Keratinocyte (primary cell): ENCODE data around the gene PELI1. TPM values are rescaled to one million over a fixed set of nuclear protein-coding genes. Genes with fewer than 3 reads are reported as not detected.

Experiments
- DNase-seq: peaks from one replicate; pipeline ENCODE4 v3.0.0-alpha.2; 2011; ENCODE audit warnings: low read depth, missing footprints, low spot score
- FAIRE-seq: peaks from 2 replicates; lab custom pipeline; 2011; peaks lifted over from hg19 to GRCh38; lab: Jason Lieb, UNC
- H2AFZ ChIP-seq: 2 replicates; pipeline ENCODE4 v1.6.0; 2012; ENCODE audit warnings: low read length, control low read depth, inconsistent platforms; ENCODE audit not compliant: control insufficient read depth
- H3K27ac ChIP-seq: 2 replicates; pipeline ENCODE4 v1.5.1; 2011; ENCODE audit warnings: low read length; ENCODE audit not compliant: control insufficient read depth, insufficient read depth
- H3K27me3 ChIP-seq: 3 replicates; pipeline ENCODE4 v1.6.0; 2011; ENCODE audit warnings: low read length; ENCODE audit not compliant: control insufficient read depth, insufficient read depth; ENCODE audit errors: extremely low read depth
- H3K36me3 ChIP-seq, 2 experiments: 2 replicates in 1 of 2; 3 replicates in 1 of 2; pipeline ENCODE4 v1.5.1; 2011; ENCODE audit warnings: low read length in 2 of 2, mild to moderate bottlenecking in 1 of 2; ENCODE audit not compliant: control insufficient read depth in 2 of 2, insufficient read depth in 2 of 2; ENCODE audit errors: extremely low read depth in 1 of 2
- H3K4me1 ChIP-seq: 3 replicates; pipeline ENCODE4 v1.5.1; 2011; ENCODE audit warnings: low read length; ENCODE audit not compliant: control insufficient read depth, insufficient read depth; ENCODE audit errors: extremely low read depth
- H3K4me2 ChIP-seq: 3 replicates; pipeline ENCODE4 v1.6.0; 2011; ENCODE audit warnings: low read depth, low read length; ENCODE audit not compliant: control insufficient read depth, insufficient read depth; ENCODE audit errors: extremely low read depth
- H3K4me3 ChIP-seq, 3 experiments: fragments of 200-600 bp in 1 of 3; sonication (generic) in 1 of 3; 2 replicates in 2 of 3; 3 replicates in 1 of 3; pipeline ENCODE4 v1.5.1; 2011 to 2016; ENCODE audit warnings: low read length in 3 of 3, mild to moderate bottlenecking in 3 of 3, control low read depth in 2 of 3, inconsistent platforms in 1 of 3, low read depth in 1 of 3, mixed read lengths in 1 of 3, mixed run types in 1 of 3, moderate library complexity in 1 of 3; ENCODE audit not compliant: control insufficient read depth in 2 of 3, insufficient read depth in 2 of 3; ENCODE audit errors: extremely low read depth in 1 of 3
- H3K79me2 ChIP-seq: 2 replicates; pipeline ENCODE4 v1.6.0; 2012; ENCODE audit warnings: low read length; ENCODE audit not compliant: control insufficient read depth, insufficient read depth
- H3K9ac ChIP-seq: 3 replicates; pipeline ENCODE4 v1.6.0; 2011; ENCODE audit warnings: low read length; ENCODE audit not compliant: control insufficient read depth, insufficient read depth; ENCODE audit errors: extremely low read depth
- H3K9me1 ChIP-seq: 3 replicates; pipeline ENCODE4 v1.6.0; 2011; ENCODE audit warnings: low read length; ENCODE audit not compliant: control insufficient read depth, insufficient read depth; ENCODE audit errors: extremely low read depth
- H3K9me3 ChIP-seq: 2 replicates; pipeline ENCODE4 v1.5.1; 2012; ENCODE audit warnings: low read depth, low read length; ENCODE audit not compliant: control insufficient read depth
- H4K20me1 ChIP-seq: 3 replicates; pipeline ENCODE4 v1.6.0; 2011; ENCODE audit warnings: low read length; ENCODE audit not compliant: control insufficient read depth, insufficient read depth; ENCODE audit errors: extremely low read depth
- EZH2 ChIP-seq: IDR thresholded peaks from one replicate; pipeline ENCODE4 v1.6.1; 2012; ENCODE audit warnings: inconsistent platforms, mild to moderate bottlenecking, low read length, moderate library complexity
- dilution Hi-C: fragments of 300-500 bp; cut with MboI; formaldehyde crosslinking; loops from one replicate; pipeline ENCODE4 v1.7.0; 2020; ENCODE audit warnings: low sequenced_read_pairs; ENCODE audit not compliant: extremely low pct_ligation_motif_present
- polyA plus RNA-seq, 5 experiments: library from polyadenylated mRNA; depleted of rRNA in 3 of 5; stranded (reverse) in 3 of 5; stranded (forward) in 1 of 5; unstranded in 1 of 5; fragments of >200 nt; gene quantifications; 1 replicate in 1 of 5; 2 replicates in 3 of 5; 3 replicates in 1 of 5; pipeline versions ENCODE4 v1.2.1 to v1.2.3, GENCODE V29; 2011 to 2012; ENCODE audit warnings: missing spikeins in 2 of 5, low read depth in 1 of 5, low replicate concordance in 1 of 5
- TF ChIP-seq, protein P1 (sequence below), 3 experiments: IDR thresholded peaks in 1 of 3; conservative IDR thresholded peaks in 1 of 3; optimal IDR thresholded peaks in 1 of 3; 2 replicates in 2 of 3; 3 replicates in 1 of 3; pipeline versions ENCODE3 to v1.5.1; 2011; ENCODE audit warnings: low read length in 3 of 3, mild to moderate bottlenecking in 3 of 3, moderate library complexity in 2 of 3, control low read depth in 1 of 3, inconsistent platforms in 1 of 3; ENCODE audit not compliant: insufficient read depth in 2 of 3; ENCODE audit errors: extremely low read depth in 1 of 3

The PELI1 gene
- polyA plus RNA-seq, 1 donor (not counting 4 experiments of a cell fraction or from before 2014, with no cell fraction given) = 21.2 TPM

DNA sequence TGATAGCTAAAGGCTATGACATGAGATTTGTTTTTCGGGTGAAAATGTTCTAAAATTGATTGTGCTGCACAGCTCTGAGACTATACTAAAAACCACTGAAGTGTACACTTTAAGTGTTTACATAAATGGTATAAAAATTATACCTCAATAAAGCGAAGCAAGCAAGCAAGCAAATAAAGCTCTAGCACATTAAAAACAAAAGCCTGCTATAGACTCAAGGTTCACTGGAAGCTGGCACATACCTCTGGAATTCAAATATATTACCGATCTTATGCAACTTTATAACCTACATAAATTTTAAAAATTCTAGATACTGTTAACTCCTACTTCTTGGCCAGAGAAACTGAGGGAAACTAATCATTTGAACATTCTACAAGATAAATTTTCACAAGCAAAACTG is 20.1 kb downstream of the PELI1 start:
- H3K4me1 ChIP-seq = peaks cover 25% of the 10 kb centered on the region
- dilution Hi-C loops = no loop called here
- FAIRE-seq (no peak), DNase-seq (no peak)
- H3K27me3 ChIP-seq = no peaks in the 10 kb centered on the region
- no peak overlapping the region for H3K27ac ChIP-seq
- H3K9me1 ChIP-seq = no peaks in the 10 kb centered on the region
- no peaks in the 10 kb centered on the region for H3K9me3 ChIP-seq
- H3K4me2 ChIP-seq = no peak overlapping the region
- no peak overlapping the region for H3K9ac ChIP-seq
- TF ChIP-seq, protein P1, sequence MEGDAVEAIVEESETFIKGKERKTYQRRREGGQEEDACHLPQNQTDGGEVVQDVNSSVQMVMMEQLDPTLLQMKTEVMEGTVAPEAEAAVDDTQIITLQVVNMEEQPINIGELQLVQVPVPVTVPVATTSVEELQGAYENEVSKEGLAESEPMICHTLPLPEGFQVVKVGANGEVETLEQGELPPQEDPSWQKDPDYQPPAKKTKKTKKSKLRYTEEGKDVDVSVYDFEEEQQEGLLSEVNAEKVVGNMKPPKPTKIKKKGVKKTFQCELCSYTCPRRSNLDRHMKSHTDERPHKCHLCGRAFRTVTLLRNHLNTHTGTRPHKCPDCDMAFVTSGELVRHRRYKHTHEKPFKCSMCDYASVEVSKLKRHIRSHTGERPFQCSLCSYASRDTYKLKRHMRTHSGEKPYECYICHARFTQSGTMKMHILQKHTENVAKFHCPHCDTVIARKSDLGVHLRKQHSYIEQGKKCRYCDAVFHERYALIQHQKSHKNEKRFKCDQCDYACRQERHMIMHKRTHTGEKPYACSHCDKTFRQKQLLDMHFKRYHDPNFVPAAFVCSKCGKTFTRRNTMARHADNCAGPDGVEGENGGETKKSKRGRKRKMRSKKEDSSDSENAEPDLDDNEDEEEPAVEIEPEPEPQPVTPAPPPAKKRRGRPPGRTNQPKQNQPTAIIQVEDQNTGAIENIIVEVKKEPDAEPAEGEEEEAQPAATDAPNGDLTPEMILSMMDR (optimal IDR thresholded peaks at IDR 0.05 in 1 of 3, IDR thresholded peaks at IDR 0.05 in 1 of 3, conservative IDR thresholded peaks at IDR 0.05 in 1 of 3; ENCODE audit: extremely low read depth in 1 of 3, insufficient read depth in 2 of 3, low read length in 3 of 3) = no peak
- no peak for TF ChIP-seq EZH2
- H2AFZ ChIP-seq = no peak overlapping the region
- H4K20me1 ChIP-seq = no peaks in the 10 kb centered on the region
- peaks cover 72% of the 10 kb centered on the region for H3K79me2 ChIP-seq
- no peak overlapping the region for H3K4me3 ChIP-seq
- no peaks in the 10 kb centered on the region for H3K36me3 ChIP-seq

DNA sequence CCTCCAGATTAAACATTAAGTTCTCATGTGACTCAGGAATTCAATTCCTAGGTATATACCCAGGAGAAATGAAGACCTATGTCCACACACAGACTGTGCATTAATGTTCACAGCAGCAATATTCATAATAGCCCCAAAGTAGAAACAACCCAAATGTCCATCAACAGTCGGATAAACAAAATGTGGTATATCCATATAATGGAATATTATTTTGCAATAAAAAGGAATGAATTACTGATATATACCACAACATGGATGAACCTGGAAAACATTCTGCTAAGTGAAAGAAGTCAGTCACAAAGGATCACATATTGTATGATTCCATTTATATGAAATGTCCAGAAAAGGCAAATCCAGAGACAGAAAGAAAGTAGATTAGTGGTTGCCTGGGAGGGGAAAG is 20.5 kb downstream of the PELI1 start:
- H3K4me1 ChIP-seq = peaks cover 28% of the 10 kb centered on the region
- peaks cover 72% of the 10 kb centered on the region for H3K79me2 ChIP-seq
- no peaks in the 10 kb centered on the region for H3K27me3 ChIP-seq
- DNase-seq (no peak), FAIRE-seq (no peak)
- TF ChIP-seq EZH2 = no peak
- TF ChIP-seq, protein P1 (optimal IDR thresholded peaks at IDR 0.05 in 1 of 3, IDR thresholded peaks at IDR 0.05 in 1 of 3, conservative IDR thresholded peaks at IDR 0.05 in 1 of 3; ENCODE audit: extremely low read depth in 1 of 3, insufficient read depth in 2 of 3, low read length in 3 of 3) = no peak
- H3K9me3 ChIP-seq = no peaks in the 10 kb centered on the region
- H2AFZ ChIP-seq = no peak overlapping the region
- no peak overlapping the region for H3K4me2 ChIP-seq
- H4K20me1 ChIP-seq = no peaks in the 10 kb centered on the region
- H3K36me3 ChIP-seq = no peaks in the 10 kb centered on the region
- H3K9ac ChIP-seq = no peak overlapping the region
- no peaks in the 10 kb centered on the region for H3K9me1 ChIP-seq
- no peak overlapping the region for H3K4me3 ChIP-seq
- no peak overlapping the region for H3K27ac ChIP-seq
- dilution Hi-C loops = no loop called here
